Liver (tissue), 9 donors: Measurements from ENCODE around the gene RPL13A. TPM values are rescaled to one million over a fixed set of nuclear protein-coding genes. Genes with fewer than 3 reads are reported as not detected.

Experiments used
- DNase-seq: peaks from one replicate; pipeline ENCODE4 v3.0.0-alpha.2; 2017; ENCODE audit warnings: low spot score
- H3K27ac ChIP-seq, 2 donors: one replicate each; pipeline ENCODE4 v1.7.0; 2013; ENCODE audit warnings: inconsistent platforms in 2 of 2, low read length in 2 of 2, control low read depth in 1 of 2, low read depth in 1 of 2, mild to moderate bottlenecking in 1 of 2
- H3K27me3 ChIP-seq, 4 donors: one replicate each; pipeline versions ENCODE4 v1.6.1 to v1.7.0; 2013; ENCODE audit warnings: low read length in 3 of 4, inconsistent platforms in 1 of 4, mild to moderate bottlenecking in 1 of 4, moderate library complexity in 1 of 4; ENCODE audit not compliant: control insufficient read depth in 4 of 4, insufficient read depth in 4 of 4
- H3K36me3 ChIP-seq, 4 donors: one replicate each; pipeline versions ENCODE4 v1.6.1 to v1.7.0; 2013; ENCODE audit warnings: low read length in 3 of 4, mild to moderate bottlenecking in 3 of 4, low read depth in 1 of 4, moderate library complexity in 1 of 4; ENCODE audit not compliant: control insufficient read depth in 4 of 4, insufficient read depth in 3 of 4
- H3K4me1 ChIP-seq, 4 donors: one replicate each; pipeline versions ENCODE4 v1.6.1 to v1.7.0; 2013; ENCODE audit warnings: low read length in 3 of 4, mild to moderate bottlenecking in 3 of 4, moderate library complexity in 1 of 4; ENCODE audit not compliant: control insufficient read depth in 4 of 4, insufficient read depth in 4 of 4
- H3K4me3 ChIP-seq, 3 donors: one replicate each; pipeline versions ENCODE4 v1.6.1 to v1.7.0; 2013; ENCODE audit warnings: low read length in 3 of 3, control low read depth in 1 of 3, low read depth in 1 of 3, mild to moderate bottlenecking in 1 of 3
- H3K9ac ChIP-seq, 2 donors: one replicate each; pipeline ENCODE4 v1.7.0; 2013; ENCODE audit warnings: low read length in 2 of 2, mild to moderate bottlenecking in 2 of 2, moderate library complexity in 2 of 2, control low read depth in 1 of 2, low read depth in 1 of 2
- H3K9me3 ChIP-seq, 4 donors: one replicate each; pipeline versions ENCODE4 v1.6.1 to v1.7.0; 2013; ENCODE audit warnings: low read length in 3 of 4; ENCODE audit not compliant: control insufficient read depth in 4 of 4
- ATF3 ChIP-seq: IDR thresholded peaks from 2 replicates; pipeline ENCODE4 v1.6.1; 2016; ENCODE audit warnings: antibody characterized with exemption
- CTCF ChIP-seq: fragments of 150-350 bp; IDR thresholded peaks from 2 replicates; pipeline ENCODE4 v1.5.1; 2017; ENCODE audit warnings: improper control_type of control experiment, low read depth, low read length; ENCODE audit not compliant: missing input control
- EGR1 ChIP-seq, 2 donors: IDR thresholded peaks; 2 replicates each; pipeline ENCODE4 v1.6.1; 2016 to 2018; ENCODE audit warnings: antibody characterized with exemption in 2 of 2, low read depth in 2 of 2
- FOXA1 ChIP-seq: IDR thresholded peaks from 2 replicates; pipeline ENCODE4 v1.6.1; 2016; ENCODE audit warnings: antibody characterized with exemption
- FOXA2 ChIP-seq: IDR thresholded peaks from 2 replicates; pipeline ENCODE4 v1.6.1; 2016; ENCODE audit warnings: antibody characterized with exemption
- GABPA ChIP-seq, 2 donors: IDR thresholded peaks in 1 of 2; conservative IDR thresholded peaks in 1 of 2; 2 replicates each; pipeline ENCODE4 v1.6.1; 2016; ENCODE audit warnings: antibody characterized with exemption in 2 of 2, mild to moderate bottlenecking in 1 of 2, moderate library complexity in 1 of 2
- HNF4A ChIP-seq, 2 donors: conservative IDR thresholded peaks; 2 replicates each; pipeline ENCODE4 v1.6.1; 2016; ENCODE audit warnings: antibody characterized with exemption in 2 of 2, mild to moderate bottlenecking in 2 of 2
- HNF4G ChIP-seq: IDR thresholded peaks from 2 replicates; pipeline ENCODE4 v1.6.1; 2016; ENCODE audit warnings: antibody characterized with exemption
- JUND ChIP-seq, 2 donors: IDR thresholded peaks; 2 replicates each; pipeline ENCODE4 v1.6.1; 2016; ENCODE audit warnings: antibody characterized with exemption in 2 of 2
- MAX ChIP-seq: IDR thresholded peaks from 2 replicates; pipeline ENCODE4 v1.6.1; 2016; ENCODE audit warnings: antibody characterized with exemption
- NR2F2 ChIP-seq: IDR thresholded peaks from 2 replicates; pipeline ENCODE4 v1.6.1; 2016; ENCODE audit warnings: antibody characterized with exemption
- RAD21 ChIP-seq, 2 donors: IDR thresholded peaks; 2 replicates each; pipeline ENCODE4 v1.6.1; 2016; ENCODE audit warnings: antibody characterized with exemption in 2 of 2, mild to moderate bottlenecking in 2 of 2
- REST ChIP-seq: IDR thresholded peaks from 2 replicates; pipeline ENCODE4 v1.6.1; 2016; ENCODE audit warnings: antibody characterized with exemption, mild to moderate bottlenecking
- RXRA ChIP-seq, 2 donors: IDR thresholded peaks; 2 replicates each; pipeline ENCODE4 v1.6.1; 2017 to 2018; ENCODE audit warnings: antibody characterized with exemption in 2 of 2, mild to moderate bottlenecking in 1 of 2
- SP1 ChIP-seq: IDR thresholded peaks from 2 replicates; pipeline ENCODE4 v1.6.1; 2018; ENCODE audit warnings: antibody characterized with exemption, mild to moderate bottlenecking
- TAF1 ChIP-seq: conservative IDR thresholded peaks from 2 replicates; pipeline ENCODE4 v1.6.1; 2016; ENCODE audit warnings: antibody characterized with exemption, mild to moderate bottlenecking
- YY1 ChIP-seq: IDR thresholded peaks from 2 replicates; pipeline ENCODE4 v1.6.1; 2016; ENCODE audit warnings: antibody characterized with exemption, mild to moderate bottlenecking
- ZBTB33 ChIP-seq: IDR thresholded peaks from 2 replicates; pipeline ENCODE4 v1.6.1; 2016; ENCODE audit warnings: antibody characterized with exemption
- WGBS: extraction: QIAGEN DNeasy Blood & Tissue Kit; methylation state at CpG from one replicate; pipeline ENCODE4 v1.1.7; 2013; 5-methylcytosine and 5-hydroxymethylcytosine counted together
- polyA plus RNA-seq, 2 donors: library from polyadenylated mRNA; stranded (reverse) in 1 of 2; unstranded in 1 of 2; fragments of 200-250 nt in 1 of 2; fragments of >200 nt in 1 of 2; fragmentation: Nextera tagmentation in 1 of 2; extraction: Ambion mirVana in 1 of 2; gene quantifications; one replicate each; pipeline versions ENCODE4 v1.2.1 to v1.2.3, GENCODE V29; 2013 to 2015
- total RNA-seq, 2 donors: library from RNA; depleted of rRNA; stranded (reverse); fragments of >200 nt; gene quantifications; one replicate each; pipeline ENCODE4 v1.2.3, GENCODE V29; 2014
- donor health status: healthy.
- donor health status: healthy.
- donor health status: healthy.
- donor health status: healthy.
- donor health status: healthy.

Gene RPL13A
- total and polyA plus RNA-seq, 4 donors: 444 to 1,553 (median 746) TPM

GRCh38 chr19:49450405-49450804 is 37.0 kb upstream of the RPL13A start:
- no peak overlapping the region for H3K27ac ChIP-seq
- no peaks in the 10 kb centered on the region for H3K27me3 ChIP-seq
- TF ChIP-seq FOXA2 (no peak), REST (no peak), EGR1 (IDR thresholded peaks at IDR 0.05; ENCODE audit: low read depth in 2 of 2) (no peak), ATF3 (no peak), SP1 (no peak), HNF4G (no peak), TAF1 (no peak), NR2F2 (no peak), RAD21 (IDR thresholded peaks at IDR 0.05) (no peak), YY1 (no peak), JUND (IDR thresholded peaks at IDR 0.05) (no peak)
- H3K36me3 ChIP-seq: peaks cover 0 to 11% (median 7%) of the 10 kb centered on the region in 4 donors
- peaks cover 0 to 22% (median 10%) of the 10 kb centered on the region in 4 donors for H3K4me1 ChIP-seq
- no peaks in the 10 kb centered on the region for H3K9me3 ChIP-seq
- no peak for DNase-seq
- H3K4me3 ChIP-seq: no peak overlapping the region
- 87% methylated on average over 7 of the region's 7 CpGs for WGBS
- peak overlapping the region in 1 of 2 donors; percentile 48 for H3K9ac ChIP-seq

GRCh38 chr19:49451430-49452181 is 35.8 kb upstream of the RPL13A start, which contains the start of gene PIH1D1:
Gene PIH1D1, minus strand, starts transcription at chr19:49451814. Its CDS starts 240 bp downstream, at chr19:49451574.
- Histone ChIP-seq H3K27ac (peak within 1 kb of the TSS; percentile 90 to 95), H3K9ac (peak within 1 kb of the TSS; percentile 74 to 79), H3K4me1 (peaks cover 0 to 22% (median 10%) of the 10 kb centered on the region in 4 donors), H3K36me3 (peaks cover 0 to 10% (median 4%) of the 10 kb centered on the region in 4 donors), H3K9me3 (no peaks in the 10 kb centered on the region), H3K27me3 (no peaks in the 10 kb centered on the region), H3K4me3 (peak within 1 kb of the TSS; percentile 77 to 96 (median 88))
- TF ChIP-seq CTCF: peak; percentile 22
- no peak for TF ChIP-seq HNF4G
- peak; percentile 94 for TF ChIP-seq FOXA2
- TF ChIP-seq SP1: peak; percentile 78
- TF ChIP-seq EGR1 (IDR thresholded peaks at IDR 0.05; ENCODE audit: low read depth in 2 of 2): peak; percentile 26 to 45
- peak; percentile 65 for TF ChIP-seq YY1
- TF ChIP-seq TAF1: peak; percentile 74
- TF ChIP-seq ATF3: no peak
- no peak for TF ChIP-seq REST
- peak; percentile 84 for TF ChIP-seq FOXA1
- TF ChIP-seq ZBTB33: peak; percentile 99
- peak; percentile 92 for TF ChIP-seq MAX
- peak; percentile 26 to 39 for TF ChIP-seq RXRA (IDR thresholded peaks at IDR 0.05)
- TF ChIP-seq RAD21 (IDR thresholded peaks at IDR 0.05): no peak
- peak; percentile 40 to 55 for TF ChIP-seq HNF4A (conservative IDR thresholded peaks at IDR 0.05)
- TF ChIP-seq JUND (IDR thresholded peaks at IDR 0.05): peak in 1 of 2 donors; percentile 22
- peak; percentile 98 to 99 for TF ChIP-seq GABPA (IDR thresholded peaks at IDR 0.05 in 1 of 2, conservative IDR thresholded peaks at IDR 0.05 in 1 of 2)
- peak; percentile 44 for TF ChIP-seq NR2F2
- WGBS: under 1% methylated on average over 42 of the region's 42 CpGs
- DNase-seq: peak; percentile 95
